H7 (cell line): ENCODE results near the gene TFEB. TPM values are rescaled to one million over a fixed set of nuclear protein-coding genes. Genes with fewer than 3 reads are reported as not detected.

Source experiments
- DNase-seq: peaks from one replicate; pipeline ENCODE4 v3.0.0; 2012
- H3K27me3 ChIP-seq: 2 replicates; pipeline ENCODE4 v1.6.0; 2011; ENCODE audit warnings: mild to moderate bottlenecking, low read length; ENCODE audit not compliant: control insufficient read depth, insufficient read depth
- H3K36me3 ChIP-seq: replicated peaks from 2 replicates; pipeline ENCODE4 v1.5.1; 2011; ENCODE audit warnings: low read length; ENCODE audit not compliant: control insufficient read depth, insufficient read depth
- H3K4me3 ChIP-seq: 2 replicates; pipeline ENCODE4 v1.5.1; 2011; ENCODE audit warnings: low read depth, mild to moderate bottlenecking, control low read depth, low read length, moderate library complexity; ENCODE audit not compliant: insufficient read depth
- total RNA-seq: library from RNA; depleted of rRNA; stranded (reverse); fragments of >200 nt; shearing (Covaris generic); gene quantifications from 2 replicates; pipeline ENCODE4 v1.2.3, GENCODE V29; 2014; rRNA removed

TFEB gene
- 1.4 and 1.6 TPM in 2 replicates for total RNA-seq

- Histone ChIP-seq H3K27me3 (peaks cover 19% of the 10 kb centered on the region), H3K36me3 (no peaks in the 10 kb centered on the region), H3K4me3 (peak within 1 kb of the TSS; percentile 52)
- peak; percentile 97 for DNase-seq
Observed at GRCh38 chr6:41735427-41736185, at the start of gene TFEB. TSS of gene TFEB (minus strand) at chr6:41735608. CDS start at chr6:41691213, 44,395 bp downstream.

GRCh38 chr6:41784581-41785171 is 49.3 kb upstream of the TFEB start:
- Histone ChIP-seq H3K36me3 (peaks cover 6% of the 10 kb centered on the region), H3K4me3 (no peak overlapping the region), H3K27me3 (peaks cover 55% of the 10 kb centered on the region)
- peak; percentile 51 for DNase-seq

- Histone ChIP-seq H3K27me3 (peaks cover 57% of the 10 kb centered on the region), H3K4me3 (no peak overlapping the region), H3K36me3 (no peaks in the 10 kb centered on the region)
- no peak for DNase-seq
Observed at GRCh38 chr6:41783106-41783780, 47.8 kb upstream of the TFEB start.

GRCh38 chr6:41781366-41781730 is 45.9 kb upstream of the TFEB start:
- Histone ChIP-seq H3K27me3 (peaks cover 57% of the 10 kb centered on the region), H3K36me3 (peaks cover 2% of the 10 kb centered on the region; the same call in 1 of the 2 replicates), H3K4me3 (peak overlapping the region; percentile 79; the same call in 1 of the 2 replicates)
- DNase-seq = peak; percentile 41

- Histone ChIP-seq H3K4me3 (peak within 1 kb of the TSS; percentile 79), H3K27me3 (peaks cover 52% of the 10 kb centered on the region), H3K36me3 (peaks cover 2% of the 10 kb centered on the region; the same call in 1 of the 2 replicates)
- DNase-seq = peak; percentile 85
Observed at GRCh38 chr6:41780551-41781365, 45.4 kb upstream of the TFEB start, which contains the start of gene PRICKLE4. TSS of gene PRICKLE4 (plus strand) at chr6:41780782. CDS start at chr6:41783474, 2,692 bp downstream.

GRCh38 chr6:41779788-41780550 is 44.6 kb upstream of the TFEB start, which contains the start of gene FRS3:
TSS of gene FRS3 (minus strand) at chr6:41779900. CDS start at chr6:41776987, 2,913 bp downstream.
- peak; percentile 100 for DNase-seq
- H3K4me3 ChIP-seq = peak within 1 kb of the TSS; percentile 79
- peaks cover 4% of the 10 kb centered on the region for H3K36me3 ChIP-seq
- peaks cover 44% of the 10 kb centered on the region for H3K27me3 ChIP-seq

GRCh38 chr6:41779336-41779735 is 43.9 kb upstream of the TFEB start:
- H3K4me3 ChIP-seq = peak overlapping the region; percentile 79
- peak; percentile 40 for DNase-seq
- peaks cover 37% of the 10 kb centered on the region for H3K27me3 ChIP-seq
- H3K36me3 ChIP-seq = peaks cover 8% of the 10 kb centered on the region

- Histone ChIP-seq H3K36me3 (peaks cover 9% of the 10 kb centered on the region), H3K4me3 (peak overlapping the region; percentile 79), H3K27me3 (peaks cover 33% of the 10 kb centered on the region)
- no peak for DNase-seq
Observed at GRCh38 chr6:41778895-41779294, 43.5 kb upstream of the TFEB start.

- Histone ChIP-seq H3K36me3 (peaks cover 9% of the 10 kb centered on the region), H3K27me3 (peaks cover 21% of the 10 kb centered on the region), H3K4me3 (no peak overlapping the region)
- no peak for DNase-seq
Observed at GRCh38 chr6:41777551-41778285, 42.3 kb upstream of the TFEB start.

- DNase-seq = no peak
- no peak overlapping the region for H3K4me3 ChIP-seq
- H3K27me3 ChIP-seq = peaks cover 4% of the 10 kb centered on the region; the same call in 1 of the 2 replicates
- H3K36me3 ChIP-seq = peaks cover 9% of the 10 kb centered on the region
Observed at GRCh38 chr6:41775293-41775882, 40.0 kb upstream of the TFEB start.

GRCh38 chr6:41774841-41775240 is 39.4 kb upstream of the TFEB start:
- no peak for DNase-seq
- peaks cover 9% of the 10 kb centered on the region for H3K36me3 ChIP-seq
- H3K27me3 ChIP-seq = peaks cover 2% of the 10 kb centered on the region; the same call in 1 of the 2 replicates
- no peak overlapping the region for H3K4me3 ChIP-seq

- H3K4me3 ChIP-seq = no peak overlapping the region
- H3K36me3 ChIP-seq = peaks cover 7% of the 10 kb centered on the region
- peak; percentile 33 for DNase-seq
- no peaks in the 10 kb centered on the region for H3K27me3 ChIP-seq
Observed at GRCh38 chr6:41771058-41771983, 35.9 kb upstream of the TFEB start.
